Muscle of arm (tissue), 12 donors: ENCODE data around the gene WDR46. TPM values are rescaled to one million over a fixed set of nuclear protein-coding genes. Genes with fewer than 3 reads are reported as not detected.
A peak's percentile ranks its signal among the peaks of the same experiment; 100 is the strongest.
"Not testable (repeated sequence)": the region's sequence is repeated elsewhere in the genome, so short reads cannot be mapped to it uniquely, and the experiment has no call there.

Experiments
- DNase-seq: peaks from one replicate; pipeline ENCODE4 v3.0.0-alpha.2; 2013
- polyA plus RNA-seq, 12 donors: library from polyadenylated mRNA; unstranded; fragments of 120-200 nt; gene quantifications; one replicate each; pipeline ENCODE4 v1.2.1, GENCODE V29; 2013; ENCODE audit not compliant: insufficient read length in 12 of 12

The WDR46 gene
- polyA plus RNA-seq, 12 donors = 38.8 to 63.5 (median 56.3) TPM; not detected in 1

- peak; percentile 99 for DNase-seq
Measured at GRCh38 chr6:33271468-33272274, 17.4 kb downstream of the WDR46 start, which contains the start of the genes RPS18 and VPS52. Gene RPS18, plus strand, starts transcription at chr6:33272075. Its CDS starts 45 bp downstream, at chr6:33272120. Gene VPS52, minus strand, starts transcription at chr6:33271876. Its CDS starts 201 bp downstream, at chr6:33271675.

DNA sequence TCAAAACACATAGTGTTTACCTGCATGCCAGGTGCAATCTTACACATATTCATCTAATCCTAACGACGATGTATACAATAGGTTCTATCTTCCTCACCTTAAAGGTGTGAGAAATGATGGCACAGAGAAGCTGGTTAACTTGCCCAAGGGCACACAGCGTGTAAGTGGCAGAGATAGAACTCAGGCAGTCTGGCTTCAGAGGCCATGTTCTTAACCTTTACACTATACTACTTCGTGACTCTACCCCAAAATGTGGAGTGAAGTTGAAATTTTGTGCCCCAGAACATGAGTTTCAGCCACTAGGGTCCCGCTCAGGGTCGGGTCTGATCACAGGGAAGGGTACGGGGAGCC is 17.9 kb downstream of the WDR46 start:
- DNase-seq = no peak

DNA sequence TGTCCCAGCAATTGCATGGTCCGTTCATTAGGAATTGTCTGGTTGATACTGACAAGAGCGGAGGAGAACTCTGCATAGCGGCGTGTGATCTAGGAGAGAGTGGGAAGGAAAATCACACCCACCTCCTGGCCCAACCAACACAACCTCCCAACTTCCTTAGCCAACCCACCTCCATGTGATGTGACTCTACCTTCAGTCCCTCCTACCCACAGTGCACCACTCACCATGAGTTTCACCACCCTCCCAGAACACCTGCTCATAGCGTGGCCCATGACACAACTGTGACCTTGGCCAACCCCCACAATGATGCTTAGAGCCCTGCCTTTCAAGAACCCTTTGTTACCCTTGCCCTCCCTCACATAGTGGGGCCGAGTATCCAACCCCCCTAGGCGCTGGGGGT is 25.0 kb downstream of the WDR46 start:
- DNase-seq = no peak

DNA sequence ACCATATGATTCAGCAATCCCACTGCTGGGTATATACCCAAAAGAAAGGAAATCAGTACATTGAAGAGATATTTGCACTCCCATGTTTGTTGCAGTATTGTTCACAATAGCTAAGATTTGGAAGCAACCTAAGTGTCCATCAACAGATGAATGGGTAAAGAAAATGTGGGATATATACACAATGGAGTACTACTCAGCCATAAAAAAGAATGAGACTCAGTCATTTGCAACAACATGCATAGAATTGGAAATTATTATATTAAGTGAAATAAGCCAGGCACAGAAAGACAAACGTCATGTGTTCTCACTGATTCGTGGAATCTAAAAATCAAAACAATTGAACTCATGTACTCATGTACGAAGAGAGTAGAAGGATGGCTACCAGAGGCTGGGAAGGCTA is 26.5 kb downstream of the WDR46 start:
- not testable (repeated sequence) for DNase-seq

GRCh38 chr6:33259032-33259431 is 30.0 kb downstream of the WDR46 start:
- DNase-seq = no peak

- no peak for DNase-seq
Measured at GRCh38 chr6:33254591-33254990, 34.4 kb downstream of the WDR46 start.

DNA sequence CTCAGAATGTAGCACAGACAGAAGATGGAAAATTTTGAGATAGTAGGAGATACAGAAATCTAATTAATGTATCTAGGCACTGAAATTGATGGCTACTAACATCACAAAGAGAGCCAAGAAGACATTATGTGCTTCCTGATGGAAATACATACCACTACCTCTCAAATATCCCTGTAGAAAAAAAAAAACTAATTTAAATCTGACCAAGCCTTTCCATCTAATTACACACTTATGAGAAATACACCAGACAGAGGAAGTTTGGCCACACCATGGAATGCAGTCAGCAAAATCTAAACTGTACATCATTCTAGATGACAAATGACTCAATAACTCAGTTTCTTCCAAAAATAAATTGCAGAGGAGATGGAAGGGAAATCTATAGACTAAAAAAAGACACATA is 36.3 kb downstream of the WDR46 start:
- DNase-seq = no peak

DNA sequence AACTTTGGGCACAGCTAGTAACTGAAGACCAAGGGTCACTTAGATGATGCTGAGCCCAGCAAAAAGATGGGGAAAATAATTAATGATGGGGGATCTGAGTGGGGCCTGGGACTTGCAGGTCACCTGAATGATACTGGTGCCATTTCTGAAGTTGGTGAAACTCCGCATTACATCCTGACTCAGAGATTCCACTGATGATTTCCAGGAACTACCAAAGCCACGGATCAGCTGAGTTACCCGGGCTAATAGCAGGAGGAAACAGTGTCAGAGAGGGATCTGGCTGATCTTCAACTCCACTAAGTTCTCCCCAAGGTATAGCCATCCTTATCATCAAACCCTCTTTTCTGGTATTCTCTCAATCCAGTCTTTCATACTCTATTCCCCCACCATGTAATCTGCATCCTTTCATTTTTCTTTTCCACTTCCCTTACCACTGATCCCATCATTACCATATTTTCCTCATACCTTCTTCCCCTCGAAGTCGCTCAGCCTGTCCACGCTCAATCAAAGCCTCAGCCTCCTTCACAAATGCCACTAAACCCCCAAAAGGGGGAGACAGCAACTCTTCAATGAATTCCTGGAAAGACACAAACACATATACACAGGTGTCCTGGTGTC is 37.5 kb downstream of the WDR46 start:
- DNase-seq = no peak

DNA sequence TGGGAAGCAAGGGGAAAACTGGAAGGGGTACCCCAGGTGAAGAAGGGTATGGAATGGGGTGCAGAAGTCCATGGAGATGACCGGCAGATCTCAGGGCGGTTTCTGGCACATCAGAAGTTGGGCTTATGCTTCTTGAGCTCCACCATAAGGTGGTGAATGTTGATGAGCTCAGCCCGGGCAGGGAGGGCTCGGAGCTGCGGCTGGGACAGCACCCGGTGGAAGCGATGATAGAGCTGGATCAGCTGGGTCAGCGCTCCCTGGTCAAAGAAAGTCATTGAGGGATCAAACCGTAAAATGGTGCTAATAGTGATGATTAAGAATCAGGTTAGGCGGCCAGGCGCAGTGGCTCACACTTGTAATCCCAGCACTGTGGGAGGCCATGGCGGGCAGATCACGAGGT is 38.3 kb downstream of the WDR46 start:
- no peak for DNase-seq

DNA sequence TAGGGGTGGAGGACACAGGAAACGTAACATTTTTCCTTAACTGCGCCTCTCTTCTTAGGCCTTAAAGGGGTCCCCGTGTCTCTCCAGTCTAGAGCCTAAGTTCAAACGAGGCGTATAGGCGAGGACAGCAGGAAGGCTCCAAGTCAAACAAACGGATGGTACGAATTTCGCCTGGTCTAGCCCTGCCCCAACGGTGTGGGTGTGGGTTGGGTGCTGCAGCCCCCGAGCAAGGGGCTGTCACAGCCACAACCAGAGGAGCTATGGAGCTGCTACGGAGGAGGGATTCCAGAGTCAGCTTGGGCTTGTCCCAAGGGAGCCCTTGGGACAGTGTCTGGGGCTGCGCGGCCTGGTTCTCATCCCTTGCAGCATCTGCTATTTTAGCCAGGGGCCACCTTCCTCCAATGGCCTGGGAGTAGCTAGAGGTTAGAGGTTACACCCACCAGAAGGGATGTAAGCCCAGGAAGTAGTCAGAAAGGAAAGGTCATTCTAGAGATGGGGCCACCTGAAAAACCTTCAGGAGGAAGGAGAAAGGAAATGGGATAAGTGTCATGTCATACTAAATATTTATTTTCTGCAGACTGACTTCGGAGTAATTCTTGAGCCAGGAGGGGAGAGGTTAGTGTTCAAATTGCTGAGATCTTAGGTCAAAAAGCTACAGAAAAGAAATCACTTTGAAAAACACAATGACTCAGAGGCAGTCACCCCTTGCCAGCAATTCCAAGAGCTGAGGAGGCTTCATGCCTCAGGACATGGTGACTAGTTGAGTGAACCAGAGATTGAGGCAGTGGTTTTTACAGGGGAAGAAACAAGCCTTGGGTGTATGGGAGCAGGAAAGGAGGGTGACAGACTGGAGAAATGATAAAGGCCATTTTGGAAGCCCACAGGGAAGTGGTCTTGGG is 39.1 kb downstream of the WDR46 start:
- DNase-seq = no peak

DNA sequence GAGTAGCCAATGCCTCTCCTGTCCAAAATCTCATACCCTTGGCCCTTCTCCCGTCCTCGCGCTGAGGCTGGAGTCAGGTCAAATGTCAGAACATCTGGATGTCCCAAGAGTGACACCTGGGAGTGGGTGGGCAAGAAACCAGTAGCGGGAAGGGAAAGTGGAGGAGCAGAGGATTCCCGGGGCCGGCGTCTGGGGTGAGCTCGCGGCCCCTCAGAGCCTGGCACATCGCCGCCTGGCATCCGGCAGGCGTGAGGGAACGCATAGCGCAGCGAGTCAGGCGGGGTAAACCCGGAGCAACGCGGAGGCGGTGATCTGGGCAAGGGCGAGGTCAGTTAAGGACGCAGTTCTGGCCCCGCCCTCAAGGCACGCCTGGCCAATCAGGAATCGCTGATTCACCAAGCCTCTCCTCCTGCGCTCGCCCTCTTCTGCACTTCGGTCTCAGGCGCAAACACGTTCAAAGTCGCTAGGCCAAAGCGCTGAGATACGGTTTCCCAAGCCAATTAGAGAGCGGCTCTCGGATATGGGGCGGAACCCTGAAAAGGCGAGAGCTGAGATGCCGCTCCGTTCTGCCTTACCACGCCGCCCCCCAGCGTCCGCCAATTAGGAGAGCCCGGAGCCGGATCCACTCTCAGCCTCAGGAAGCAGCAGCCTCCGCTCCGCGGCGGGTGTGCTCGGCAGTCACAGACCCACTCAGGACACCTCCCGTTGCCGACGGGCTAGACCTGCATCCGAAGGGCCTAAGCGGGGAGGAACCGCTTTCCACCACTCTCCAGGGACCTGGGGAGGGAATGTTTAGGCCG is 39.9 kb downstream of the WDR46 start:
- DNase-seq = peak; percentile 97

GRCh38 chr6:33248643-33248931 is 40.5 kb downstream of the WDR46 start:
- DNase-seq = no peak

GRCh38 chr6:33247977-33248642 is 40.9 kb downstream of the WDR46 start:
- DNase-seq = peak; percentile 94

- DNase-seq = no peak
Measured at GRCh38 chr6:33243476-33243875, 45.6 kb downstream of the WDR46 start.

DNA sequence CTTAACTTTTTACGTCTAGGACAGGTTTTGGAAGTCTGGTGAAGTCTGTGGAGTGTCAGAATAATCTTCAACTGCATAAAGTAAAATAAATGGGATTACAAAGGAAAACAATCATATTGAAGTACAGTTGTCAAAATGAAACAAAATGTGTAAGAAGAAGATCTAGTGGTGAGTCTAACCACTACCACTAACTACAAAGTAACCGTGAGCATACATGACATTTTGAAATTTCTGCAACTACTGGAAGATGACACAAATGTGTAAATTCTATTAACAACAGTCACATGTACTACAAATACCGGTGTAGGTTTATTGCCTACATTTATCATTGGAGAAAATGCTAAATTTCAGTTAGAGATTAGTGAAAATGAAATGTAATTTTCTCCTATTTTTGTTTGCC is 47.1 kb downstream of the WDR46 start:
- DNase-seq = no peak

- no peak for DNase-seq
Measured at GRCh38 chr6:33237741-33238140, 51.3 kb downstream of the WDR46 start.

DNA sequence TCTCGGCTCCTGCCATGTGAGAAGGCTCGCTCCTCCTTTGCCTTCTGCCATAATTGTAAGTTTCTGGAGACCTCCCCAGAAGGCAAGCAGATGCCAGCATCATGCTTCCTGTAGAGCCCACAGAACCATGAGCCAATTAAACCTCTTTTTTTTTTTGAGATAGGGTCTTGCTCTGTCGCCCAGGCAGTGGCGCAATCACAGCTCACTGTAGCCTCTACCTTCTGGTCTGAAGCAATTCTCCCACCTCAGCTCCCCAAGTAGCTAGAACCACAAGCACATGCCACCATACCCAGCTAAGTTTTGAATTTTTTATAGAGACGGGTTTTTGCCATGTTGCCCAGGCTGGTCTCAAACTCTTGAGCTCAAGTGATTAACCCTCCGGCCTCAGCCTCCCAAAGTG is 52.2 kb downstream of the WDR46 start:
- no peak for DNase-seq

- DNase-seq = no peak
Measured at GRCh38 chr6:33236328-33236727, 52.7 kb downstream of the WDR46 start.

- no peak for DNase-seq
Measured at GRCh38 chr6:33235221-33235634, 53.8 kb downstream of the WDR46 start.
